K562 (cell line): ENCODE data around the gene KRTCAP2. TPM values are rescaled to one million over a fixed set of nuclear protein-coding genes. Genes with fewer than 3 reads are reported as not detected.

ENCODE experiments used
- CREM ChIP-seq: IDR thresholded peaks from 2 replicates; pipeline ENCODE4 v1.6.1; 2014; ENCODE audit warnings: antibody characterized with exemption, low read depth
- E2F6 ChIP-seq, 2 experiments: IDR thresholded peaks; 2 replicates each; pipeline ENCODE4 v1.6.1; 2011; ENCODE audit warnings: borderline replicate concordance in 1 of 2, control low read depth in 1 of 2, low read depth in 1 of 2, low read length in 1 of 2, mild to moderate bottlenecking in 1 of 2, mixed read lengths in 1 of 2, moderate library complexity in 1 of 2; ENCODE audit not compliant: insufficient read depth in 1 of 2, insufficient read length in 1 of 2, poor library complexity in 1 of 2, severe bottlenecking in 1 of 2; ENCODE audit errors: extremely low read depth in 1 of 2
- ESRRA ChIP-seq: fragments of 450-650 bp; IDR thresholded peaks from 2 replicates; pipeline ENCODE4 v1.6.1; 2014; ENCODE audit warnings: low read depth, mild to moderate bottlenecking, moderate library complexity, borderline replicate concordance
- HIVEP1 ChIP-seq: fragments of 250-450 bp; sonication (Bioruptor Pico); IDR thresholded peaks from 2 replicates; pipeline ENCODE4 v1.4.0; 2020; ENCODE audit warnings: mild to moderate bottlenecking
- MNT ChIP-seq, 2 experiments: fragments of 450-650 bp; conservative IDR thresholded peaks; 2 replicates each; pipeline ENCODE4 v1.6.1; 2017; ENCODE audit warnings: mild to moderate bottlenecking in 2 of 2, moderate library complexity in 2 of 2
- NBN ChIP-seq: fragments of 450-650 bp; IDR thresholded peaks from 2 replicates; pipeline ENCODE4 v1.6.1; 2016; ENCODE audit warnings: low read depth, mild to moderate bottlenecking
- PTBP1 ChIP-seq: fragments of 200-400 bp; formaldehyde crosslinking; IDR thresholded peaks from 2 replicates; pipeline ENCODE4 v1.6.1; 2017; ENCODE audit warnings: low read depth, low read length
- SMARCA5 ChIP-seq: fragments of 450-650 bp; IDR thresholded peaks from 2 replicates; pipeline ENCODE4 v1.6.1; 2016
- SMARCB1 ChIP-seq: IDR thresholded peaks from 2 replicates; pipeline ENCODE4 v1.6.1; 2011; ENCODE audit warnings: improper control_type of control experiment, low read depth; ENCODE audit not compliant: insufficient read length
- TAF1 ChIP-seq: IDR thresholded peaks from 2 replicates; pipeline ENCODE4 v1.6.1; 2011; ENCODE audit warnings: mild to moderate bottlenecking, low read length, moderate library complexity; ENCODE audit not compliant: insufficient read depth, control insufficient read depth, severe bottlenecking; ENCODE audit errors: extremely low read depth
- ZNF143 ChIP-seq: sonication (generic); formaldehyde crosslinking; IDR thresholded peaks from 2 replicates; pipeline ENCODE4 v1.9.0; 2022; ENCODE audit warnings: mild to moderate bottlenecking, missing genetic modification reagents
- ZNF395 ChIP-seq: fragments of 200-800 bp; sonication (Bioruptor generic); IDR thresholded peaks from 2 replicates; pipeline ENCODE4 v1.6.1; 2017; ENCODE audit warnings: missing genetic modification characterization, missing compliant biosample characterization
- ZNF431 ChIP-seq: sonication (generic); formaldehyde crosslinking; IDR thresholded peaks from 2 replicates; pipeline ENCODE4 v1.8.0; 2022; ENCODE audit warnings: mild to moderate bottlenecking, missing genetic modification reagents
- ZNF589 ChIP-seq: fragments of 200-800 bp; sonication (Bioruptor generic); IDR thresholded peaks from 2 replicates; pipeline ENCODE4 v1.6.1; 2016; ENCODE audit warnings: low read depth, missing genetic modification characterization, missing compliant biosample characterization
- polyA plus RNA-seq, 8 experiments: library from polyadenylated mRNA; depleted of rRNA in 4 of 8; stranded (reverse) in 5 of 8; unstranded in 3 of 8; fragments of >200 nt; fragmentation: Nextera tagmentation in 2 of 8; fragmentation: Illumina TruSeq in 1 of 8; extraction: Ambion mirVana in 2 of 8; extraction: Trizol in 1 of 8; gene quantifications; 2 replicates each; pipeline versions ENCODE4 v1.2.1 to v1.2.3, GENCODE V29; 2011 to 2014; ENCODE audit warnings: inconsistent platforms in 1 of 8, missing spikeins in 1 of 8
- total RNA-seq, 7 experiments: library from RNA; depleted of rRNA in 6 of 7; stranded (reverse); fragments of >200 nt in 6 of 7; fragmentation: Illumina TruSeq in 2 of 7; extraction: Trizol in 2 of 7; gene quantifications; 2 replicates each; pipeline versions ENCODE4 v1.2.1 to v1.2.3, GENCODE V29; 2011 to 2021; ENCODE audit warnings: low replicate concordance in 1 of 7

The KRTCAP2 gene
- total and polyA plus RNA-seq, 9 of the 15 experiments (the other 6 are each of a cell fraction or from before 2014, with no cell fraction given) = 126 to 436 (median 244) TPM

- TF ChIP-seq MNT (conservative IDR thresholded peaks at IDR 0.05) (peak; percentile 42 to 64; a peak in 3 of 4 replicates), ESRRA (no peak), ZNF143 (CRISPR knock-in tag) (peak; percentile 100), ZNF431 (CRISPR knock-in tag) (0 out of 2 replicates have a peak, but pooled peaks have one; percentile 45), SMARCB1 (no peak), PTBP1 (no peak), ZNF395 (CRISPR knock-in tag) (peak; percentile 53), SMARCA5 (no peak), TAF1 (peak; percentile 84), NBN (0 out of 2 replicates have a peak, but pooled peaks have one; percentile 24), ZNF589 (CRISPR knock-in tag) (no peak), E2F6 (IDR thresholded peaks at IDR 0.05; ENCODE audit: borderline replicate concordance in 1 of 2, extremely low read depth in 1 of 2, insufficient read depth in 1 of 2, insufficient read length in 1 of 2, low read depth in 1 of 2, low read length in 1 of 2, poor library complexity in 1 of 2, severe bottlenecking in 1 of 2) (peak in 1 of 2 experiments; percentile 42), CREM (peak; percentile 85), HIVEP1 (CRISPR knock-in tag) (no peak)
Observed at GRCh38 chr1:155139895-155140629, 33.0 kb downstream of the KRTCAP2 start, which contains the start of gene DPM3 (continued).
